Measurements from ENCODE around the gene PYM1. TPM values are rescaled to one million over a fixed set of nuclear protein-coding genes. Genes with fewer than 3 reads are reported as not detected.
A peak's percentile ranks its signal among the peaks of the same experiment; 100 is the strongest.

Gene PYM1
- total and polyA plus RNA-seq, 2 of the 8 experiments (the other 6 are each of a cell fraction or from before 2014, with no cell fraction given), result 38.7 to 58.5 TPM

DNA sequence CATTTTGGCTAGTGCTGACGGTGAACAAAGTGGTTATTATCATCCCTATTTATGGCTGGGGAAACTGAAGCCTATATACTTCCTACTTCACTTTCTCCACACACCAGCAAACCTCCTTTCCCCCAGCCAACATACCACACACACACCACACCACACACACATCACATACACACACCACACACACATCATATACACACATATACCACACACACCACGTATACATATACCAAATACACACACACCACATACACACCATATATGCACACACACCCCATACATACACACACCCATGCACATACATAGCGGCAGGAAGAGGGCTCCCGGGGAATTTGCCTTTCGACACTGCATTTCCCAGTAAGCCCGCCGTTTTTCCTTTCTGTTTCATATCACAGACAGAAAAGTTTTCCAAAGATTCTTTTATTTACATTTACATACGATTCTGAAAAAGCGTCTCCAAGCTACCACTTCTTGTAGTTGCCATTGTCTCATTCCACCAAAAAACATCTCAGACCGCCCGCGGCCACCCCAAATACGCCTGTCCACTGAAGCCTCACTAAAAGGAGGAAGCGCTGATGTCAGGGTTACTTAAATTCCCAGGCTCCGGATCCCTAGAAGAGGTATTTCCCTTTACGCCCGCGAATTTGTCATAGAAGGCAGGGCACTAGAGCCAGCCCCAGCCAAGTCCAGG is 45.4 kb upstream of the PYM1 start:
- Histone ChIP-seq H2BK20ac (ENCODE audit: low read length) (no peak overlapping the region), H4K20me1 (replicated peaks in 1 of 2; ENCODE audit: control insufficient read depth in 1 of 2, insufficient read depth in 2 of 2, low read length in 2 of 2) (peaks cover 0 to 3% of the 10 kb centered on the region in 2 experiments), H3K79me1 (ENCODE audit: low read depth, low read length) (peaks cover 2% of the 10 kb centered on the region; the same call in 1 of the 2 replicates), H3K9ac (replicated peaks in 1 of 4; ENCODE audit: extremely low read depth in 1 of 4, low read depth in 3 of 4, low read length in 3 of 4) (peak overlapping the region in 3 of 4 experiments; percentile 49 to 65 (median 58); a peak in 5 of 7 replicates), H3K14ac (ENCODE audit: insufficient read length) (no peak overlapping the region), H3K23me2 (ENCODE audit: low read depth, low read length) (peaks cover 6% of the 10 kb centered on the region), H3K9me3 (ENCODE audit: insufficient read depth in 2 of 2, low read depth in 1 of 2, low read length in 1 of 2) (no peaks in the 10 kb centered on the region), H3K4ac (replicated peaks; ENCODE audit: insufficient read length, low read depth, low read length) (peak overlapping the region; percentile 97), H2BK12ac (ENCODE audit: low read depth, low read length) (peak overlapping the region; percentile 63), H3K27me3 (replicated peaks in 1 of 4; ENCODE audit: control insufficient read depth in 3 of 4, extremely low read depth in 1 of 4, insufficient read depth in 3 of 4, low read length in 3 of 4) (no peaks in the 10 kb centered on the region), H3K23ac (ENCODE audit: insufficient read length) (no peak overlapping the region), H3K36me3 (ENCODE audit: control insufficient read depth in 2 of 4, insufficient read depth in 4 of 4, low read length in 3 of 4) (peaks cover 2 to 28% (median 14%) of the 10 kb centered on the region in 4 experiments; a peak in 5 of 8 replicates), H3K27ac (ENCODE audit: low read depth, low read length) (no peak overlapping the region), H3K56ac (replicated peaks; ENCODE audit: insufficient read length, low read depth, low read length) (peak overlapping the region; percentile 79), H3K18ac (ENCODE audit: extremely low read depth, low read length) (no peak overlapping the region), H3K4me3 (ENCODE audit: extremely low read depth in 1 of 4, insufficient read depth in 2 of 4, low read depth in 3 of 4, low read length in 4 of 4) (peak overlapping the region; percentile 39 to 61 (median 46); a peak in 7 of 8 replicates), H2BK120ac (replicated peaks; ENCODE audit: low read depth, low read length) (no peak overlapping the region), H4K8ac (ENCODE audit: extremely low read depth, insufficient read depth, low read length) (no peak overlapping the region; the same call in 1 of the 2 replicates), H4K91ac (replicated peaks; ENCODE audit: insufficient read length, low read length) (peak overlapping the region; percentile 88), H2AK5ac (ENCODE audit: low read depth, low read length) (peak overlapping the region; percentile 79; the same call in 1 of the 2 replicates), H2BK5ac (ENCODE audit: low read depth, low read length) (no peak overlapping the region), H4K5ac (ENCODE audit: insufficient read length, low read depth, low read length) (no peak overlapping the region), H3K79me2 (ENCODE audit: control insufficient read depth in 1 of 2, insufficient read depth in 2 of 2, low read length in 2 of 2) (peaks cover 0 to 35% of the 10 kb centered on the region in 2 experiments; a peak in 3 of 4 replicates), H2BK15ac (ENCODE audit: low read length) (peak overlapping the region; percentile 74; the same call in 1 of the 2 replicates), H2AFZ (ENCODE audit: low read length) (no peak overlapping the region), H3K4me1 (replicated peaks in 1 of 4; ENCODE audit: control insufficient read depth in 3 of 4, insufficient read depth in 4 of 4, low read length in 3 of 4) (peaks cover 0 to 6% (median 1%) of the 10 kb centered on the region in 4 experiments; a peak in 4 of 7 replicates), H3K4me2 (ENCODE audit: insufficient read depth in 1 of 2, low read depth in 2 of 2, low read length in 2 of 2) (peak overlapping the region; percentile 90 to 96)
- FAIRE-seq (no peak), DNase-seq (ENCODE audit: low read depth in 1 of 2, low spot score in 2 of 2) (no peak)
- WGBS, 2 experiments (ENCODE audit: extremely low coverage in 1 of 2, insufficient coverage in 1 of 2, insufficient read length in 1 of 2, insufficient replicate concordance in 2 of 2, low coverage in 1 of 2, low lambda C conversion rate in 2 of 2, missing lambda C conversion rate in 1 of 2), result 25 to 100% methylated on average over 1 to 18 of the region's 18 CpGs
- CTCF ChIA-PET (ENCODE audit: partially characterized antibody), result interaction anchor here (1.7 to 2.6 kb wide), 4 partner anchors 11 to 33 kb away, joined by 6 to 14 read pairs (median 7); no protein-coding TSS in a partner anchor
- TF ChIP-seq, protein P1, sequence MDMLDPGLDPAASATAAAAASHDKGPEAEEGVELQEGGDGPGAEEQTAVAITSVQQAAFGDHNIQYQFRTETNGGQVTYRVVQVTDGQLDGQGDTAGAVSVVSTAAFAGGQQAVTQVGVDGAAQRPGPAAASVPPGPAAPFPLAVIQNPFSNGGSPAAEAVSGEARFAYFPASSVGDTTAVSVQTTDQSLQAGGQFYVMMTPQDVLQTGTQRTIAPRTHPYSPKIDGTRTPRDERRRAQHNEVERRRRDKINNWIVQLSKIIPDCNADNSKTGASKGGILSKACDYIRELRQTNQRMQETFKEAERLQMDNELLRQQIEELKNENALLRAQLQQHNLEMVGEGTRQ (IDR thresholded peaks at IDR 0.05; ENCODE audit: low read length), result no peak
- 0 out of 2 replicates have a peak, but pooled peaks have one; percentile 49 for TF ChIP-seq TAF1 (IDR thresholded peaks at IDR 0.05; ENCODE audit: low read depth, low read length)
- POLR2A ChIA-PET (ENCODE audit: partially characterized antibody), result interaction anchor here (0.7 to 2.7 kb wide), 22 partner anchors 8 to 261 kb away, joined by 3 to 16 read pairs (median 6); partner anchors contain the start of genes DNAJC14, ERBB3, IKZF4 and MYL6

Data from H1 (cell line).